WTC11 (cell line): ENCODE measurements around the gene CXCL10. TPM values are rescaled to one million over a fixed set of nuclear protein-coding genes. Genes with fewer than 3 reads are reported as not detected.

Experiments
- ATAC-seq: fragments of 200-7000 bp; cut with Tn5 transposase; 2 replicates; pipeline ENCODE4 v1.10.0; 2021; ENCODE audit warnings: mild to moderate bottlenecking, moderate library complexity
- CTCF ChIA-PET: fragments of 300-600 bp; sonication (Branson Sonifier 250); formaldehyde crosslinking; loops from one replicate; lab custom pipeline; 2021; ENCODE audit warnings: antibody characterized with exemption; lab: Charles Lee
- POLR2A ChIA-PET: fragments of 350-600 bp; sonication (Branson Sonifier 250); formaldehyde crosslinking; loops from one replicate; lab custom pipeline; 2021; ENCODE audit warnings: antibody characterized with exemption; lab: Charles Lee
- DNase-seq: peaks from one replicate; pipeline ENCODE4 v3.0.0; 2021; ENCODE audit warnings: low spot score
- H3K27ac Mint-ChIP-seq: 2 replicates; pipeline ENCODE4 v1.8.0; 2021; ENCODE audit warnings: mixed read lengths
- H3K27me3 Mint-ChIP-seq: 2 replicates; pipeline ENCODE4 v1.8.0; 2021; ENCODE audit warnings: low read depth, mild to moderate bottlenecking, moderate library complexity, mixed read lengths
- H3K36me3 Mint-ChIP-seq: 2 replicates; pipeline ENCODE4 v1.8.0; 2021; ENCODE audit warnings: mixed read lengths
- H3K4me1 Mint-ChIP-seq: 2 replicates; pipeline ENCODE4 v1.8.0; 2022; ENCODE audit warnings: mixed read lengths
- H3K4me3 Mint-ChIP-seq: 2 replicates; pipeline ENCODE4 v1.8.0; 2021; ENCODE audit warnings: mild to moderate bottlenecking, moderate library complexity, mixed read lengths
- H3K9me3 Mint-ChIP-seq: 2 replicates; pipeline ENCODE4 v1.8.0; 2021; ENCODE audit warnings: mixed read lengths
- ATF2 ChIP-seq: sonication (generic); formaldehyde crosslinking; IDR thresholded peaks from 2 replicates; pipeline ENCODE4 v1.8.1; 2022; ENCODE audit warnings: low read depth, missing genetic modification reagents, borderline replicate concordance
- E2F1 ChIP-seq: sonication (generic); formaldehyde crosslinking; IDR thresholded peaks from 2 replicates; pipeline ENCODE4 v1.8.0; 2022; ENCODE audit warnings: mild to moderate bottlenecking, missing genetic modification reagents
- MXD4 ChIP-seq: fragments of 250-450 bp; sonication (Bioruptor Pico); IDR thresholded peaks from 2 replicates; pipeline ENCODE4 v1.8.0; 2021; ENCODE audit warnings: mild to moderate bottlenecking, moderate library complexity, borderline replicate concordance
- NR2C2 ChIP-seq: sonication (generic); formaldehyde crosslinking; IDR thresholded peaks from 2 replicates; pipeline ENCODE4 v1.8.0; 2022; ENCODE audit warnings: mild to moderate bottlenecking, missing genetic modification reagents
- OVOL2 ChIP-seq: fragments of 250-450 bp; sonication (Bioruptor Pico); IDR thresholded peaks from 2 replicates; pipeline ENCODE4 v1.9.0; 2021; ENCODE audit warnings: mild to moderate bottlenecking, borderline replicate concordance
- RORB ChIP-seq: fragments of 250-450 bp; sonication (Bioruptor Pico); IDR thresholded peaks from 2 replicates; pipeline ENCODE4 v1.9.0; 2021; ENCODE audit warnings: mild to moderate bottlenecking
- USF1 ChIP-seq: sonication (generic); formaldehyde crosslinking; IDR thresholded peaks from 2 replicates; pipeline ENCODE4 v1.8.0; 2022; ENCODE audit warnings: mild to moderate bottlenecking, missing genetic modification reagents
- ZNF281 ChIP-seq: sonication (generic); formaldehyde crosslinking; IDR thresholded peaks from 2 replicates; pipeline ENCODE4 v1.8.0; 2023; ENCODE audit warnings: mild to moderate bottlenecking, missing genetic modification reagents
- ZNF416 ChIP-seq: fragments of 250-450 bp; sonication (Bioruptor Pico); IDR thresholded peaks from 2 replicates; pipeline ENCODE4 v1.9.0; 2021; ENCODE audit warnings: mild to moderate bottlenecking, inconsistent platforms
- ZNF671 ChIP-seq: fragments of 250-450 bp; sonication (Bioruptor Pico); IDR thresholded peaks from 2 replicates; pipeline ENCODE4 v1.8.0; 2021; ENCODE audit warnings: mild to moderate bottlenecking
- total RNA-seq: library from RNA; stranded (reverse); gene quantifications from 3 replicates; pipeline ENCODE4 v1.2.3, GENCODE V29; 2021
- TF ChIP-seq, protein P1 (sequence below): sonication (generic); formaldehyde crosslinking; conservative IDR thresholded peaks from 2 replicates; pipeline ENCODE4 v1.8.1; 2022; ENCODE audit warnings: mild to moderate bottlenecking, missing genetic modification reagents
- TF ChIP-seq, protein P2 (sequence below): fragments of 250-450 bp; sonication (Bioruptor Pico); conservative IDR thresholded peaks from 2 replicates; pipeline ENCODE4 v1.9.0; 2021; ENCODE audit warnings: mild to moderate bottlenecking
- TF ChIP-seq, protein P3 (sequence below): fragments of 250-450 bp; sonication (Bioruptor Pico); IDR thresholded peaks from 2 replicates; pipeline ENCODE4 v1.8.0; 2021; ENCODE audit warnings: mild to moderate bottlenecking

The CXCL10 gene
- total RNA-seq, 1 experiment from 2014 or later: not detected

- TF ChIP-seq ZNF281 (CRISPR knock-in tag): no peak
- TF ChIP-seq NR2C2 (CRISPR knock-in tag): no peak
- TF ChIP-seq RORB (CRISPR knock-in tag): no peak
- no peak for TF ChIP-seq ZNF671 (CRISPR knock-in tag)
- no peak for TF ChIP-seq ZNF416 (CRISPR knock-in tag)
Observed at GRCh38 chr4:76011700-76012387, 11.5 kb downstream of the CXCL10 start (continued).

DNA sequence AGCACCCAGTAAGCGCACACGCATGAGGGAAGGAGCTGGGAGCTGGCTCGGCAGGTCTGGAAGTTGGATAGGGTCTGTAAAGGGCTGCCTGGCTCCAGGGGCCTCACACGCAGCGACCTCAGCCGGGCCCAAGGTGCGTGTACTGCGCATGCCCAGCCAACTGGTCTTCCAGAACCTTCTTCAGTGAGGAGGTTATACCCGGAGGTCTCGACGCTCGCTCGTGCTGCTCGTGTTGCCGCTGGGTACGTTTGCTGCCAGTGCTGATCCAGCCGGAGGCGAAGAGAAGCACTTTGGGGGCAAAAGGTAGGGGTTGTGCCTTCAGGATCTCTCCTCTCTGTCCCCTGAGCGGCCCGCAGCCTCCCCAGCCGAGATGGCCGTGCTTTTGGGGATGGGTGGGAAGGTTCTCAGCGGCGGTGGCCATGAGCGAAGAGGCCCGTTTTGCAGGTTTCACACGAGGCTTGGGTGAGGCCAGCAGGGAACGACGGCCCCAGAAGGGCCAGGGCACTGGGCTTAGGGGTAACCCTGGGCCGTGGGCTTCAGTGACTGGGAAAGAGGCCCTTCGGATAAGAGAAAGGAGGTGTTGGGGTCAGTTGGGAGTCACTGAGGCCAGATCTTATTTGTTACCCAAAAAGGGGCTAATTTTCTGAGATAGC, 12.2 kb downstream of the CXCL10 start:
- CTCF ChIA-PET: interaction anchor here (0.8 to 1.3 kb wide), 2 partner anchors 16 to 55 kb away, joined by 3 to 4 read pairs; no protein-coding TSS in a partner anchor
- Mint-ChIP-seq H3K27me3 (peaks cover 12% of the 10 kb centered on the region), H3K27ac (peak overlapping the region; percentile 61; the same call in 1 of the 2 replicates), H3K36me3 (no peaks in the 10 kb centered on the region), H3K9me3 (no peaks in the 10 kb centered on the region), H3K4me1 (peaks cover 16% of the 10 kb centered on the region), H3K4me3 (no peak overlapping the region)
- ATAC-seq: peak; percentile 24
- no peak for DNase-seq
- POLR2A ChIA-PET: no interaction called here
- TF ChIP-seq E2F1 (CRISPR knock-in tag): 0 out of 2 replicates have a peak, but pooled peaks have one; percentile 39
- TF ChIP-seq RORB (CRISPR knock-in tag): no peak

DNA sequence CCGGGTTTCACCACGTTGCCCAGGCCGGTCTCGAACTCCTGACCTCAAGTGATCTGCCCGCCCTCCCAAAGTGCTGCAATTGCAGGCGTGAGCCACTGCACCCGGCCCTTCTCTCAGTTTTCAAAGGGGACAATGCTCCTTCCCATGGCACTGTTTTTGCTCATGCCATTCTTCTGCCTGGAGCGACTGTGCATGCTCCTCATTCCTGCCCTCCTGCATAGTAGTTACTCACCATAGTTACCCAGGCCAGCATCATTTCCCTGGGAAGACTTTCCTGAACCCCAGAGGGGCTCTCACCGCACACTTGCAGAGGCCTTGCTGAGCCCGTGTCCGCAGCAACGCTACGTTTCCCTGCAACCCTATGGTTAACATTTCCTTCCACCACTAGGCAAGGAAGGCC, 12.7 kb downstream of the CXCL10 start:
- H3K4me1 Mint-ChIP-seq: peaks cover 14% of the 10 kb centered on the region
- no peaks in the 10 kb centered on the region for H3K36me3 Mint-ChIP-seq
- ATAC-seq (peak; percentile 18), DNase-seq (no peak)
- TF ChIP-seq ATF2 (CRISPR knock-in tag): no peak
- TF ChIP-seq, protein P1, sequence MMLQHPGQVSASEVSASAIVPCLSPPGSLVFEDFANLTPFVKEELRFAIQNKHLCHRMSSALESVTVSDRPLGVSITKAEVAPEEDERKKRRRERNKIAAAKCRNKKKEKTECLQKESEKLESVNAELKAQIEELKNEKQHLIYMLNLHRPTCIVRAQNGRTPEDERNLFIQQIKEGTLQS (CRISPR knock-in tag): no peak
- TF ChIP-seq ZNF671 (CRISPR knock-in tag): no peak
- TF ChIP-seq, protein P2, sequence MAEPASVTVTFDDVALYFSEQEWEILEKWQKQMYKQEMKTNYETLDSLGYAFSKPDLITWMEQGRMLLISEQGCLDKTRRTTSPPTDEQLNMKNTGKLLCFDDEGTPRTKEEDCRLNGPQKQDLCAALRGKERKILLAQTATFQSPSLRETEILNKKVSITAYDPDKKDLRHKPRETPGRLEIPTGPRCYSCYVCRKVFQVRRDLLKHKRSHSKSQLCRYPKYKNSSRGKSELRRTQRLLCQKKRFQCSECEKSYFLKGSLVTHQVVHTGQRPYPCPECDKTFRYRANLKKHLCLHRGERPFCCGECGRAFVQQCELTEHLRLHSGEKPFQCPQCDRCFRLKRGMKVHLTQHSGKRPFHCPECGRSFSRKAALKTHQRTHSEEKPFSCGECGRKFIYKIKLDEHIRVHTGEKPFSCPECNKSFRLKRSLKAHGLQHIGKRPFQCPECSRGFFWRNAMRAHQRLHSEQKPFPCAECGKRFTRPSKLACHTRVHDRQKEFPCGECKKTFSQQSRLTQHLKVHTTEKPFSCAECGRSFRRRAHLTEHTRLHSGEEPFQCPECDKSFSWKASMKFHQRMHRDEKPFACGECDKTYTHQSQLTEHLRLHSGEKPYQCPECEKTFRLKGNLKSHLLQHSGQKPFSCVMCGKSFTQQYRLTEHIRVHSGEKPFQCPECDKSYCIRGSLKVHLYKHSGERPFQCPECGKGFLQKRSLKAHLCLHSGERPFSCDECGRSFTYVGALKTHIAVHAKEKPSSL: no peak
- H3K27me3 Mint-ChIP-seq: peaks cover 12% of the 10 kb centered on the region
- POLR2A ChIA-PET: no interaction called here
- no peak overlapping the region for H3K4me3 Mint-ChIP-seq
- H3K27ac Mint-ChIP-seq: no peak overlapping the region
- no peaks in the 10 kb centered on the region for H3K9me3 Mint-ChIP-seq
- CTCF ChIA-PET: interaction anchor here (0.8 to 1.3 kb wide), 2 partner anchors 15 to 56 kb away, joined by 3 to 8 read pairs; no protein-coding TSS in a partner anchor

DNA sequence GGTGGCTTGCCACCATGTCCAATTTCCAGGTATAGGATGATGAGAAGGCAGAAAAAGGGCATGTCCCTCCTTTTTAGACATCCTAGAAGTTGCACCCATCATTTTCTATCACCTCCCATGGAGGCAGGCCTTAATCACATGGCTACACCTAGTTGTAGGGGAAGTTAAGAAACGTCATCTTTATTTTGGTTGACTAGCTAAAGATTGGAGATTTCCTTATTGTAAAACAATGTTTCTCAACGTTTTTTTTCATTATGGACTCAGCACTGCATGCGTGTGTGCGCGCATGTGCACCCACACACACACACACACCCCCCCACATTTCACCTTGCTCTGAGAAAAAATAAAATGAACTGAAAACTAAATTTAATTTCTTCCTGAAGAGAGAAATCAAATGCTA, 14.0 kb downstream of the CXCL10 start:
- DNase-seq (no peak), ATAC-seq (no peak)
- no peaks in the 10 kb centered on the region for H3K36me3 Mint-ChIP-seq
- peaks cover 12% of the 10 kb centered on the region for H3K27me3 Mint-ChIP-seq
- no peak overlapping the region for H3K4me3 Mint-ChIP-seq
- no peaks in the 10 kb centered on the region for H3K9me3 Mint-ChIP-seq
- H3K27ac Mint-ChIP-seq: no peak overlapping the region
- H3K4me1 Mint-ChIP-seq: peaks cover 14% of the 10 kb centered on the region
- CTCF ChIA-PET: interaction anchor here (0.9 to 1.3 kb wide), 2 partner anchors 13 to 16 kb away, joined by 3 to 8 read pairs; no protein-coding TSS in a partner anchor
- POLR2A ChIA-PET: interaction anchor here (0.9 kb wide), 1 partner anchor 69 kb away, joined by 3 read pairs; the partner anchor contains the start of gene NAAA
- TF ChIP-seq MXD4 (CRISPR knock-in tag) (no peak), ATF2 (CRISPR knock-in tag) (no peak), USF1 (CRISPR knock-in tag) (no peak), OVOL2 (CRISPR knock-in tag) (no peak)
- TF ChIP-seq, protein P3, sequence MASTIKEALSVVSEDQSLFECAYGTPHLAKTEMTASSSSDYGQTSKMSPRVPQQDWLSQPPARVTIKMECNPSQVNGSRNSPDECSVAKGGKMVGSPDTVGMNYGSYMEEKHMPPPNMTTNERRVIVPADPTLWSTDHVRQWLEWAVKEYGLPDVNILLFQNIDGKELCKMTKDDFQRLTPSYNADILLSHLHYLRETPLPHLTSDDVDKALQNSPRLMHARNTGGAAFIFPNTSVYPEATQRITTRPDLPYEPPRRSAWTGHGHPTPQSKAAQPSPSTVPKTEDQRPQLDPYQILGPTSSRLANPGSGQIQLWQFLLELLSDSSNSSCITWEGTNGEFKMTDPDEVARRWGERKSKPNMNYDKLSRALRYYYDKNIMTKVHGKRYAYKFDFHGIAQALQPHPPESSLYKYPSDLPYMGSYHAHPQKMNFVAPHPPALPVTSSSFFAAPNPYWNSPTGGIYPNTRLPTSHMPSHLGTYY (CRISPR knock-in tag): no peak
